A673 (cell line): ENCODE data around the gene KDM4B.

Source experiments
- EZH2 ChIP-seq: fragments of 200-600 bp; sonication (generic); IDR thresholded peaks from 2 replicates; pipeline ENCODE4 v1.6.1; 2017; ENCODE audit warnings: borderline replicate concordance, low read depth, mild to moderate bottlenecking, mixed read lengths, antibody characterized with exemption, low read length; ENCODE audit not compliant: poor library complexity, severe bottlenecking
- TF ChIP-seq, protein P1 (sequence below): fragments of 300-800, 200-600 bp; sonication (generic); conservative IDR thresholded peaks from 2 replicates; pipeline ENCODE4 v1.5.1; 2017; ENCODE audit warnings: low read depth, mild to moderate bottlenecking, antibody characterized with exemption, low read length, moderate library complexity, mixed read lengths

GRCh38 chr19:5068233-5069072 lies 99.5 kb downstream of the KDM4B start:
- TF ChIP-seq, protein P1, sequence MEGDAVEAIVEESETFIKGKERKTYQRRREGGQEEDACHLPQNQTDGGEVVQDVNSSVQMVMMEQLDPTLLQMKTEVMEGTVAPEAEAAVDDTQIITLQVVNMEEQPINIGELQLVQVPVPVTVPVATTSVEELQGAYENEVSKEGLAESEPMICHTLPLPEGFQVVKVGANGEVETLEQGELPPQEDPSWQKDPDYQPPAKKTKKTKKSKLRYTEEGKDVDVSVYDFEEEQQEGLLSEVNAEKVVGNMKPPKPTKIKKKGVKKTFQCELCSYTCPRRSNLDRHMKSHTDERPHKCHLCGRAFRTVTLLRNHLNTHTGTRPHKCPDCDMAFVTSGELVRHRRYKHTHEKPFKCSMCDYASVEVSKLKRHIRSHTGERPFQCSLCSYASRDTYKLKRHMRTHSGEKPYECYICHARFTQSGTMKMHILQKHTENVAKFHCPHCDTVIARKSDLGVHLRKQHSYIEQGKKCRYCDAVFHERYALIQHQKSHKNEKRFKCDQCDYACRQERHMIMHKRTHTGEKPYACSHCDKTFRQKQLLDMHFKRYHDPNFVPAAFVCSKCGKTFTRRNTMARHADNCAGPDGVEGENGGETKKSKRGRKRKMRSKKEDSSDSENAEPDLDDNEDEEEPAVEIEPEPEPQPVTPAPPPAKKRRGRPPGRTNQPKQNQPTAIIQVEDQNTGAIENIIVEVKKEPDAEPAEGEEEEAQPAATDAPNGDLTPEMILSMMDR, result no peak
- no peak for TF ChIP-seq EZH2
